Neuronal stem cell (in vitro differentiated cells): ENCODE results near the gene DDI2.

Source experiments
- DNase-seq: peaks from one replicate; pipeline ENCODE4 v3.0.0-alpha.2; 2013; ENCODE audit warnings: low spot score
- H2AFZ ChIP-seq: one replicate; pipeline ENCODE4 v1.6.1; 2013; ENCODE audit warnings: mild to moderate bottlenecking, low read length, inconsistent platforms
- H2AK5ac ChIP-seq: 2 replicates; pipeline ENCODE4 v1.6.1; 2013; ENCODE audit warnings: low read depth, mild to moderate bottlenecking, inconsistent platforms, low read length, moderate library complexity, mixed read lengths
- H2BK120ac ChIP-seq: 2 replicates; pipeline ENCODE4 v1.6.1; 2013; ENCODE audit warnings: low read depth, mild to moderate bottlenecking, inconsistent platforms, low read length, moderate library complexity, mixed read lengths
- H2BK12ac ChIP-seq: one replicate; pipeline ENCODE4 v1.6.1; 2013; ENCODE audit warnings: low read length, inconsistent platforms
- H2BK15ac ChIP-seq: 2 replicates; pipeline ENCODE4 v1.6.1; 2013; ENCODE audit warnings: mild to moderate bottlenecking, low read length, inconsistent platforms, mixed read lengths
- H2BK5ac ChIP-seq: one replicate; pipeline ENCODE4 v1.6.1; 2013; ENCODE audit warnings: inconsistent platforms, mild to moderate bottlenecking, low read length, moderate library complexity
- H3K14ac ChIP-seq: one replicate; pipeline ENCODE4 v1.6.1; 2013; ENCODE audit warnings: low read length, inconsistent platforms
- H3K18ac ChIP-seq: 2 replicates; pipeline ENCODE4 v1.6.1; 2013; ENCODE audit warnings: low read length, inconsistent platforms
- H3K23ac ChIP-seq: 2 replicates; pipeline ENCODE4 v1.6.1; 2013; ENCODE audit warnings: low read depth, mild to moderate bottlenecking, mixed read lengths, low read length, inconsistent platforms; ENCODE audit not compliant: poor library complexity
- H3K27ac ChIP-seq: replicated peaks from 3 replicates; pipeline ENCODE4 v1.5.1; 2013; ENCODE audit warnings: low read length, inconsistent platforms
- H3K27me3 ChIP-seq, 3 experiments: 2 replicates each; pipeline ENCODE4 v1.6.1; 2013; ENCODE audit warnings: low read length in 3 of 3, mild to moderate bottlenecking in 2 of 3, inconsistent platforms in 1 of 3, low read depth in 1 of 3, mixed read lengths in 1 of 3, moderate library complexity in 1 of 3; ENCODE audit not compliant: control insufficient read depth in 3 of 3, insufficient read depth in 3 of 3
- H3K36me3 ChIP-seq, 2 donors: replicated peaks in 1 of 2; 2 replicates each; pipeline ENCODE4 v1.6.1; 2013; ENCODE audit warnings: low read length in 2 of 2; ENCODE audit not compliant: control insufficient read depth in 2 of 2, insufficient read depth in 2 of 2
- H3K4ac ChIP-seq: 2 replicates; pipeline ENCODE4 v1.6.1; 2013; ENCODE audit warnings: inconsistent platforms, mild to moderate bottlenecking, low read length, moderate library complexity
- H3K4me1 ChIP-seq, 2 donors: 1 replicate in 1 of 2; 2 replicates in 1 of 2; pipeline ENCODE4 v1.6.1; 2013; ENCODE audit warnings: low read length in 2 of 2, low read depth in 1 of 2; ENCODE audit not compliant: control insufficient read depth in 2 of 2, insufficient read depth in 1 of 2
- H3K4me2 ChIP-seq: one replicate; pipeline ENCODE4 v1.6.1; 2013; ENCODE audit warnings: mild to moderate bottlenecking, low read length, inconsistent platforms; ENCODE audit not compliant: insufficient read depth, poor library complexity, severe bottlenecking
- H3K4me3 ChIP-seq, 2 donors: 2 replicates each; pipeline ENCODE4 v1.5.1; 2013; ENCODE audit warnings: low read length in 2 of 2, mild to moderate bottlenecking in 2 of 2, inconsistent platforms in 1 of 2, moderate library complexity in 1 of 2
- H3K79me1 ChIP-seq: one replicate; pipeline ENCODE4 v1.6.1; 2013; ENCODE audit warnings: low read depth, mild to moderate bottlenecking, inconsistent platforms, low read length, moderate library complexity
- H3K9ac ChIP-seq: one replicate; pipeline ENCODE4 v1.6.1; 2013; ENCODE audit warnings: mild to moderate bottlenecking, low read depth, low read length, inconsistent platforms; ENCODE audit not compliant: poor library complexity
- H3K9me3 ChIP-seq, 2 donors: replicated peaks in 1 of 2; 2 replicates each; pipeline versions ENCODE3 to v1.6.1; 2013; ENCODE audit warnings: low read length in 2 of 2, mild to moderate bottlenecking in 2 of 2, inconsistent platforms in 1 of 2, low read depth in 1 of 2, mixed read lengths in 1 of 2, moderate library complexity in 1 of 2; ENCODE audit not compliant: control insufficient read depth in 2 of 2, insufficient read depth in 1 of 2
- H4K8ac ChIP-seq: one replicate; pipeline ENCODE4 v1.6.1; 2013; ENCODE audit warnings: low read depth, mild to moderate bottlenecking, inconsistent platforms, low read length, moderate library complexity
- H4K91ac ChIP-seq: one replicate; pipeline ENCODE4 v1.6.1; 2013; ENCODE audit warnings: low read length, low read depth, mild to moderate bottlenecking, inconsistent platforms; ENCODE audit not compliant: poor library complexity
- WGBS, 2 donors: extraction: QIAGEN DNeasy Blood & Tissue Kit; methylation state at CpG; one replicate each; pipeline ENCODE4 v1.1.7; 2013; ENCODE audit warnings: missing lambda C conversion rate in 2 of 2, mixed read lengths in 1 of 2; ENCODE audit not compliant: insufficient read length in 2 of 2, insufficient replicate concordance in 1 of 2; ENCODE audit errors: extremely low coverage in 2 of 2; 5-methylcytosine and 5-hydroxymethylcytosine counted together

DDI2 gene

GRCh38 chr1:15669864-15670263 lies 52.6 kb downstream of the DDI2 start:
- H3K4ac ChIP-seq = no peak overlapping the region
- H3K4me1 ChIP-seq = no peaks in the 10 kb centered on the region
- H2BK120ac ChIP-seq = no peak overlapping the region
- H3K4me3 ChIP-seq = no peak overlapping the region
- H2AFZ ChIP-seq = no peak overlapping the region
- no peaks in the 10 kb centered on the region for H3K9me3 ChIP-seq
- no peak overlapping the region for H3K18ac ChIP-seq
- no peak overlapping the region for H3K14ac ChIP-seq
- no peak overlapping the region for H2AK5ac ChIP-seq
- H3K27ac ChIP-seq = no peak overlapping the region
- no peak overlapping the region for H3K9ac ChIP-seq
- WGBS, 2 donors = no CpG with 5 or more reads among the region's 4 CpGs
- H3K23ac ChIP-seq = no peak overlapping the region
- H2BK5ac ChIP-seq = no peak overlapping the region
- no peak overlapping the region for H4K91ac ChIP-seq
- H3K36me3 ChIP-seq = no peaks in the 10 kb centered on the region
- no peak overlapping the region for H2BK15ac ChIP-seq
- DNase-seq = no peak
- no peak overlapping the region for H2BK12ac ChIP-seq
- H3K79me1 ChIP-seq = no peaks in the 10 kb centered on the region
- no peaks in the 10 kb centered on the region for H3K27me3 ChIP-seq
- H3K4me2 ChIP-seq = no peak overlapping the region
- H4K8ac ChIP-seq = no peak overlapping the region

GRCh38 chr1:15671430-15671829 lies 54.2 kb downstream of the DDI2 start:
- Histone ChIP-seq H3K9ac (no peak overlapping the region), H2BK12ac (no peak overlapping the region), H2AK5ac (no peak overlapping the region), H3K9me3 (no peaks in the 10 kb centered on the region), H2BK120ac (no peak overlapping the region), H3K79me1 (no peaks in the 10 kb centered on the region), H3K4me2 (no peak overlapping the region), H3K18ac (no peak overlapping the region), H3K27me3 (no peaks in the 10 kb centered on the region), H3K27ac (no peak overlapping the region), H3K14ac (no peak overlapping the region), H2BK5ac (no peak overlapping the region), H3K4me3 (no peak overlapping the region), H3K4ac (no peak overlapping the region), H3K4me1 (no peaks in the 10 kb centered on the region), H2BK15ac (no peak overlapping the region), H3K23ac (no peak overlapping the region), H3K36me3 (no peaks in the 10 kb centered on the region), H4K8ac (no peak overlapping the region), H2AFZ (no peak overlapping the region), H4K91ac (no peak overlapping the region)
- no peak for DNase-seq
- WGBS, 2 donors = no CpG with 5 or more reads among the region's 2 CpGs

- H3K9ac ChIP-seq = no peak overlapping the region
- no peak overlapping the region for H2BK120ac ChIP-seq
- no peak overlapping the region for H4K8ac ChIP-seq
- no peaks in the 10 kb centered on the region for H3K4me1 ChIP-seq
- no peak overlapping the region for H3K4me3 ChIP-seq
- no peaks in the 10 kb centered on the region for H3K79me1 ChIP-seq
- H3K36me3 ChIP-seq = no peaks in the 10 kb centered on the region
- H3K27me3 ChIP-seq = no peaks in the 10 kb centered on the region
- H3K18ac ChIP-seq = no peak overlapping the region
- H3K27ac ChIP-seq = no peak overlapping the region
- no peak overlapping the region for H2AFZ ChIP-seq
- H3K4me2 ChIP-seq = no peak overlapping the region
- no peak overlapping the region for H2BK12ac ChIP-seq
- no peak overlapping the region for H3K14ac ChIP-seq
- no peak overlapping the region for H4K91ac ChIP-seq
- no peak overlapping the region for H2AK5ac ChIP-seq
- H3K23ac ChIP-seq = no peak overlapping the region
- WGBS, 2 donors = no CpG with 5 or more reads among the region's 12 CpGs
- no peak overlapping the region for H3K4ac ChIP-seq
- H2BK15ac ChIP-seq = no peak overlapping the region
- no peak overlapping the region for H2BK5ac ChIP-seq
- peaks cover 1 to 14% of the 10 kb centered on the region in 2 donors for H3K9me3 ChIP-seq
- DNase-seq = no peak
Measured at GRCh38 chr1:15674386-15675159, 57.3 kb downstream of the DDI2 start.

- Histone ChIP-seq H2BK15ac (no peak overlapping the region), H3K14ac (no peak overlapping the region), H2BK12ac (no peak overlapping the region), H3K9me3 (peaks cover 1 to 14% of the 10 kb centered on the region in 2 donors), H2AK5ac (no peak overlapping the region), H3K79me1 (no peaks in the 10 kb centered on the region), H4K8ac (no peak overlapping the region), H3K18ac (no peak overlapping the region), H4K91ac (no peak overlapping the region), H3K4me3 (no peak overlapping the region), H2BK120ac (no peak overlapping the region), H3K4ac (no peak overlapping the region), H2BK5ac (no peak overlapping the region), H3K4me2 (no peak overlapping the region), H3K27me3 (no peaks in the 10 kb centered on the region), H2AFZ (no peak overlapping the region), H3K27ac (no peak overlapping the region), H3K9ac (peak overlapping the region; percentile 80), H3K36me3 (no peaks in the 10 kb centered on the region), H3K23ac (no peak overlapping the region), H3K4me1 (peaks cover 0 to 1% of the 10 kb centered on the region in 2 donors)
- no CpG with 5 or more reads among the region's 2 CpGs for WGBS, 2 donors
- no peak for DNase-seq
Measured at GRCh38 chr1:15676010-15676409, 58.8 kb downstream of the DDI2 start.
